NT2/D1 (cell line): ENCODE data around the gene MFNG.
"Not testable (repeated sequence)": the region's sequence is repeated elsewhere in the genome, so short reads cannot be mapped to it uniquely, and the experiment has no call there.

ENCODE experiments used
- SUZ12 ChIP-seq: IDR thresholded peaks from 2 replicates; pipeline ENCODE4 v1.6.1; 2011; ENCODE audit not compliant: insufficient read length, insufficient read depth; ENCODE audit errors: extremely low read depth
- YY1 ChIP-seq: IDR thresholded peaks from 2 replicates; pipeline ENCODE4 v1.6.1; 2011; ENCODE audit not compliant: insufficient read length, insufficient read depth
- ZNF274 ChIP-seq: IDR thresholded peaks from 2 replicates; pipeline ENCODE4 v1.6.1; 2011; ENCODE audit warnings: mild to moderate bottlenecking, low read depth, low read length

DNA sequence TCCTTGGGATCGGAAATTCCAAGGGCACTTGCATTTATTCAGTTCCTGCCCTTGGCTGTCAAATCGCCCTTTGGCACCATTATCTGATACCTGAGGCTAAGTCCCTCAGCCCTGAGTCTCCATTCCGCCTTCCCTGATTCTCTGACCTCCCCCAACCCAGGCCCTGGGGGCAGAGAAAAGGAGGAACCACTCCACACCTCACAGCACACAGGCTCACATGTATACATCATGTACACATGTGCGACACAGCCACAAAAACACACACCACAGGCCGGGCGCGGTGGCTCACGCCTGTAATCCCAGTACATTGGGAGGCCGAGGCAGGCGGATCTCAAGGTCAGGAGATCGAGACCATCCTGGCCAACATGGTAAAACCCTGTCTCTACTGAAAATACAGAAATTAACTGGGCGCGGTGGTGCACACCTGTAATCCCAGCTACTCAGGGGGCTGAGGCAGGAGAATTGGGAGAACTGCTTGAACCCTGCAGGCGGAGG lies 17.9 kb downstream of the MFNG start:
- not testable (repeated sequence) for TF ChIP-seq ZNF274, YY1, SUZ12
